HG02885 (cell line): ENCODE measurements around the gene BMAL1.

Experiments used
- ATAC-seq: cut with Tn5 transposase; IDR thresholded peaks from one replicate; pipeline ENCODE4 v1.9.1; 2021; ENCODE audit warnings: mild to moderate bottlenecking; ENCODE audit not compliant: unreplicated experiment, poor library complexity

The BMAL1 gene

GRCh38 chr11:13313005-13313819 lies 35.6 kb downstream of the BMAL1 start:
- no peak for ATAC-seq

- no peak for ATAC-seq
These were observed 37.2 kb downstream of the BMAL1 start for GRCh38 chr11:13314676-13315394.

- no peak for ATAC-seq
These were observed 38.2 kb downstream of the BMAL1 start for GRCh38 chr11:13315517-13316432.

- ATAC-seq, result no peak
These were observed 39.0 kb downstream of the BMAL1 start for GRCh38 chr11:13316528-13316961.

- ATAC-seq, result no peak
These were observed 39.9 kb downstream of the BMAL1 start for GRCh38 chr11:13317293-13318080.

GRCh38 chr11:13318498-13319295 lies 41.1 kb downstream of the BMAL1 start:
- ATAC-seq, result peak; percentile 81

- no peak for ATAC-seq
These were observed 43.1 kb downstream of the BMAL1 start for GRCh38 chr11:13320688-13321087.

- ATAC-seq, result no peak
These were observed 43.8 kb downstream of the BMAL1 start for GRCh38 chr11:13321431-13321830.

- no peak for ATAC-seq
These were observed 46.6 kb downstream of the BMAL1 start for GRCh38 chr11:13324141-13324540.

GRCh38 chr11:13324709-13325108 lies 47.1 kb downstream of the BMAL1 start:
- ATAC-seq, result no peak

- ATAC-seq, result no peak
These were observed 49.8 kb downstream of the BMAL1 start for GRCh38 chr11:13327421-13327820.

GRCh38 chr11:13328286-13328685 lies 50.7 kb downstream of the BMAL1 start:
- ATAC-seq, result no peak

- no peak for ATAC-seq
These were observed 52.2 kb downstream of the BMAL1 start for GRCh38 chr11:13329670-13330356.

GRCh38 chr11:13332124-13332523 lies 54.5 kb downstream of the BMAL1 start:
- no peak for ATAC-seq

- no peak for ATAC-seq
These were observed 55.9 kb downstream of the BMAL1 start for GRCh38 chr11:13333456-13333957.

- ATAC-seq, result no peak
These were observed 56.6 kb downstream of the BMAL1 start for GRCh38 chr11:13334034-13334786.

- peak; percentile 70 for ATAC-seq
These were observed 57.7 kb downstream of the BMAL1 start for GRCh38 chr11:13335319-13335718.
